ENCODE measurements around the gene SPACDR. TPM values are rescaled to one million over a fixed set of nuclear protein-coding genes. Genes with fewer than 3 reads are reported as not detected.
A peak's percentile ranks its signal among the peaks of the same experiment; 100 is the strongest.
"Not testable (repeated sequence)": the region's sequence is repeated elsewhere in the genome, so short reads cannot be mapped to it uniquely, and the experiment has no call there.

The SPACDR gene
- total RNA-seq, 1 donor from 2014 or later, result 2.8 TPM

DNA sequence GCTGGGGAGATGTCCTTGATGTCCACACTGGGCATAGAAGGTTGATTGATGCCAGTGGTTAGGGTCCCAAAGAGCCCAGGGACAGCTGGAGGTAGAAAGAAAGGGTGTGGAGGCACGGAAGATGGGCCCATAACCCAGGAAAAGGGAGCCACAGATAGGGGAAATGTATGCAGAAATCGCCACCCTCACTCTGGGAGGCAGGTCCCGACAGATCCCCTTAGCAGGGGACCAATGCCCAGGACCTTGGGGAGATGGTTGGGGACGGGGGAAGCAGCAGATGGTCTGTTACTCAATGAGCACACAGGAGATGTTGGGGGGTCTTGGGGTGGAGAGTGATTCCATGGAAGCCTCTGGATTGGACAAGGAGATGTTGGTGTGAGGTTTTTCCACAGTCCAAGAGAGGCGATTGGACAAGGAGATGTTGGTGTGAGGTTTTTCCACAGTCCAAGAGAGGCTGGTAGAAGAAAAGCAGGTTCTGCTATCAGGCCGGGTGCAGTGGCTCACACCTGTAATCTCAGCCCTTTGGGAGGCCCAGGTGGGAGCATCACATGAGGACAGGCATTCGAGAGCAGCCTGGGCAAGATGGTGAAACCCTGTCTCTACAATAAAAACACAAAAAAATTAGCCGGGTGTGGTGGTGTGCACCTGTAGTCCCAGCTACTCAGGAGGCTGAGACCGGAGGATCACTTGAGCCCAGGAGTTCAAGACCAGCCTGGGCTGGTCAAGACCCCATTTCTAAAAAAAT lies 20.8 kb downstream of the SPACDR start:
- TF ChIP-seq, protein P1, sequence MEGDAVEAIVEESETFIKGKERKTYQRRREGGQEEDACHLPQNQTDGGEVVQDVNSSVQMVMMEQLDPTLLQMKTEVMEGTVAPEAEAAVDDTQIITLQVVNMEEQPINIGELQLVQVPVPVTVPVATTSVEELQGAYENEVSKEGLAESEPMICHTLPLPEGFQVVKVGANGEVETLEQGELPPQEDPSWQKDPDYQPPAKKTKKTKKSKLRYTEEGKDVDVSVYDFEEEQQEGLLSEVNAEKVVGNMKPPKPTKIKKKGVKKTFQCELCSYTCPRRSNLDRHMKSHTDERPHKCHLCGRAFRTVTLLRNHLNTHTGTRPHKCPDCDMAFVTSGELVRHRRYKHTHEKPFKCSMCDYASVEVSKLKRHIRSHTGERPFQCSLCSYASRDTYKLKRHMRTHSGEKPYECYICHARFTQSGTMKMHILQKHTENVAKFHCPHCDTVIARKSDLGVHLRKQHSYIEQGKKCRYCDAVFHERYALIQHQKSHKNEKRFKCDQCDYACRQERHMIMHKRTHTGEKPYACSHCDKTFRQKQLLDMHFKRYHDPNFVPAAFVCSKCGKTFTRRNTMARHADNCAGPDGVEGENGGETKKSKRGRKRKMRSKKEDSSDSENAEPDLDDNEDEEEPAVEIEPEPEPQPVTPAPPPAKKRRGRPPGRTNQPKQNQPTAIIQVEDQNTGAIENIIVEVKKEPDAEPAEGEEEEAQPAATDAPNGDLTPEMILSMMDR (conservative IDR thresholded peaks at IDR 0.05), result no peak
- Mint-ChIP-seq H3K4me3 (peak overlapping the region; percentile 50), H3K9me3 (no peaks in the 10 kb centered on the region), H3K27ac (peak overlapping the region; percentile 85), H3K36me3 (no peaks in the 10 kb centered on the region), H3K4me1 (ENCODE audit: unreplicated experiment) (peaks cover 9% of the 10 kb centered on the region), H3K27me3 (no peaks in the 10 kb centered on the region)
- no peak for DNase-seq (ENCODE audit: extremely low spot score, unreplicated experiment)

DNA sequence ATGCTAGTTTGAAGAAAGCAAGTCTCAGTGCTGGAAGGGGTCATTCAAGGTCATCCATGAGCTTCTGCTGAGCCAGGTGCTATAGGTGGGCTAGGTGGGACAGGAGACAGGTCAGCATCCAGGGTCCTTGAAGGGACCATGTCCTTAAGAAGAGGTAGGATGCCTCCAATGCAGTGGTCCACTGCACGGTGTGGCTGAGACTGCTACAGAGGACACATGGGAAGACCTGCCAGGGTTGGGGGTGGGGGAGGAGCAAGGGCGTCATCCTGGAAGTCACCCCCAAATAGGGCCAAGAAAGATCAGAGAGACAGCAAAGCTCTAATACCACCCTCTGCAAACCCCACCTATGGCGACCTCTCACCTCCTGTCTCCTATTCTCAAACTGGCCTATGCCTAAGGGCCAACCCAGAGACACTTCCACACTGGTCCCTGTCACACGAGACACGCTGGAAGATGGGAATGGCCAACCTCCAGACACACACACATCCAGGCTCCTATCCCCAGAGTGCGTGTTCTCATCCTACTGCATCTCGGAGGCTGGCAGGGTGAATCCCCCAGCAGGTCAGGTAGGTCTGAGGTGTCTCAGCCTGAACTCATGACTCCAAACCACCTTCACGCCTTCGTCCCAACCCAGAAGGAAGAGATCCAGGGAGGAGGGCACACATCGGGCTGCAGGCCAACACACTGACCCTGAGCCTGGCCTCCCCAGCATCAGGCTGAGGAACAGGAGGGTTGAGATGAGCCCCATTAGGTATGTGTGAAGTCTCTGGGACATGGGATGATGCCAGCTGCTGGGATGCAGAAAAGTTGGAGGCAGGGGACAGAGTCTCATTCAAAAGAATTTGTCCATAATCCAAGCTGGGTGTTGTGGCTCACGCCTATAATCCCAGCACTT lies 22.2 kb downstream of the SPACDR start:
- peak overlapping the region; percentile 39 for H3K27ac Mint-ChIP-seq
- no peak overlapping the region for H3K4me3 Mint-ChIP-seq
- TF ChIP-seq, protein P1 (conservative IDR thresholded peaks at IDR 0.05), result no peak
- H3K36me3 Mint-ChIP-seq, result no peaks in the 10 kb centered on the region
- no peak for DNase-seq (ENCODE audit: extremely low spot score, unreplicated experiment)
- no peaks in the 10 kb centered on the region for H3K9me3 Mint-ChIP-seq
- H3K27me3 Mint-ChIP-seq, result no peaks in the 10 kb centered on the region
- peaks cover 9% of the 10 kb centered on the region for H3K4me1 Mint-ChIP-seq (ENCODE audit: unreplicated experiment)

DNA sequence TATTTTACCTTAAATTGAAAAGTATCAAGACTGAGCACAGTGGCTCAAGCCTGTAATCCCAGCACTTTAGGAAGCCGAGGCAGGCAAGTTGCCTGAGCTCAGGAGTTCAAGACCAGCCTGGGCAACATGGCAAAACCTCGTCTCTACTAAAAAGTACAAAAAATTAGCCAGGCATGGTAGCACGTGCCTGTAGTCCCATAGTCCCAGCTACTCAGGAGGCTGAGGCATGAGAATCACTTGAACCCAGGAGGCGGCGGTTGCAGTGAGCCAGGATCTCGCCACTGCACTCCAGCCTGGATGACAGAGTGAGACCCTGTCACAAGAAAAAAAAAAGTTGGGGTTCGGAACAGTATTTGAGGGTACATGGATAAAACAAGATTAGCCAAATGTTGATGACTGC lies 24.8 kb downstream of the SPACDR start:
- not testable (repeated sequence) for H3K27ac Mint-ChIP-seq; H3K36me3 Mint-ChIP-seq; H3K9me3 Mint-ChIP-seq; DNase-seq (ENCODE audit: extremely low spot score, unreplicated experiment); H3K4me3 Mint-ChIP-seq; H3K27me3 Mint-ChIP-seq
- H3K4me1 Mint-ChIP-seq (ENCODE audit: unreplicated experiment), result peaks cover 17% of the 10 kb centered on the region

DNA sequence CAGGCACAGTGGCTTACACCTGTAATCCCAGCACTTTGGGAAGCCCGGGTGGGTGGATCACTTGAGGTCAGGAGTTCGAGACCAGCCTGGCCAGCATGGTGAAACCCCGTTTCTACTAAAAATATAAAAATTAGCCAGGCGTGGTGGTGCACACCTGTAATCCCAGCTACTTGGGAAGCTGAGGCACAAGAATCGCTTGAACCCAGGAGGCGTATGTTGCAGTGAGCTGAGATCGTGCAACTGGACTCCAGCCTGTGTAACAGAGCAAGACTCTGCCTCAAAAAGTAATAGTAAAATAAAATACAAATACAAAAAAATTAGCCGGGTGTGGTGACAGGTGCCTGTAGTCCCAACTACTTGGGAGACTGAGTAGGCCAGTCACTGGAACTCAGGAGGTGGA lies 25.3 kb downstream of the SPACDR start:
- H3K36me3 Mint-ChIP-seq; H3K4me3 Mint-ChIP-seq; H3K9me3 Mint-ChIP-seq; H3K27ac Mint-ChIP-seq; H3K27me3 Mint-ChIP-seq; DNase-seq (ENCODE audit: extremely low spot score, unreplicated experiment): not testable (repeated sequence)
- H3K4me1 Mint-ChIP-seq (ENCODE audit: unreplicated experiment), result peaks cover 18% of the 10 kb centered on the region

DNA sequence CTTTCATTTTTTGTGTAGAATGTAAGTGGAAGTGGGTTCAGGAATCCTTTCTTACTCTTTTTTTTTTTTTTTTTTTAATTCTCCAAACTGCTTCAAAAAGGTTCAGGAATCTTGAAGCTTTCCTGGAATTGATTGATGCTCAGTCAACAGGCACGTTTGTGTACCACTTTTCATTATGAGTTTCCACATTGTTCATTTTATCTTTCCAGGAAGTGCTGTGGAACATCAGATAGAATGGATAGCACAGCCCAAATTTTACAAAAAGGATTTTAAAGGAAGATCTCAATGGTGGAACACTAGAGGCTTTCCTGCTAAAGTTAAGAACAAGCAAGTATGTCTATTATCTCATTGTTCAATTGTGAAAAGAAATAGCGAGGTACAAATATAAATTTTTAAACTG lies 25.9 kb downstream of the SPACDR start:
- Mint-ChIP-seq H3K27ac (peak overlapping the region; percentile 61), H3K9me3 (no peaks in the 10 kb centered on the region)

More for the DNA sequence above, 25.9 kb downstream of the SPACDR start:
- Mint-ChIP-seq H3K36me3 (peaks cover 13% of the 10 kb centered on the region), H3K27me3 (no peaks in the 10 kb centered on the region), H3K4me1 (ENCODE audit: unreplicated experiment) (peaks cover 18% of the 10 kb centered on the region), H3K4me3 (peak overlapping the region; percentile 48)
- no peak for DNase-seq (ENCODE audit: extremely low spot score, unreplicated experiment)
- TF ChIP-seq, protein P1 (conservative IDR thresholded peaks at IDR 0.05), result no peak

All from type B pancreatic cell (in vitro differentiated cells).